B cell (primary cell): ENCODE results near the gene HASPIN. TPM values are rescaled to one million over a fixed set of nuclear protein-coding genes. Genes with fewer than 3 reads are reported as not detected.

Experiments
- ATAC-seq: fragments of 200-7000 bp; cut with Tn5 transposase; one replicate; pipeline ENCODE4 v1.10.0; 2021; ENCODE audit warnings: low read depth, mild to moderate bottlenecking, moderate number of reproducible peaks, moderate library complexity
- CTCF ChIA-PET: fragments of 350-600 bp; sonication (Branson Sonifier 250); formaldehyde crosslinking; loops from one replicate; lab custom pipeline; 2021; ENCODE audit warnings: antibody characterized with exemption, inconsistent platforms; lab: Charles Lee
- POLR2A ChIA-PET: fragments of 350-600 bp; sonication (Branson Sonifier 250); formaldehyde crosslinking; loops from one replicate; lab custom pipeline; 2021; ENCODE audit warnings: antibody characterized with exemption; lab: Charles Lee
- DNase-seq: peaks from one replicate; pipeline ENCODE4 v3.0.0; 2013
- H2AFZ ChIP-seq: 2 replicates; pipeline ENCODE4 v1.6.1; 2012; ENCODE audit warnings: mild to moderate bottlenecking, low read depth, low read length; ENCODE audit not compliant: insufficient read depth, poor library complexity, severe bottlenecking
- H3K27ac ChIP-seq, 2 donors: 1 replicate in 1 of 2; 2 replicates in 1 of 2; pipeline ENCODE4 v1.5.1; 2012 to 2013; ENCODE audit warnings: low read length in 2 of 2, mild to moderate bottlenecking in 2 of 2, moderate library complexity in 1 of 2
- H3K27me3 ChIP-seq, 4 experiments: fragments of 200-600 bp in 1 of 4; sonication (generic) in 1 of 4; replicated peaks in 1 of 4; 1 replicate in 2 of 4; 2 replicates in 2 of 4; pipeline versions ENCODE4 v1.6.1 to v1.7.0; 2013 to 2016; ENCODE audit warnings: low read length in 3 of 4, mild to moderate bottlenecking in 2 of 4, mixed read lengths in 1 of 4, moderate library complexity in 1 of 4; ENCODE audit not compliant: insufficient read depth in 4 of 4, control insufficient read depth in 3 of 4; ENCODE audit errors: control extremely low read depth in 1 of 4
- H3K36me3 ChIP-seq, 2 experiments: replicated peaks in 1 of 2; 1 replicate in 1 of 2; 2 replicates in 1 of 2; pipeline versions ENCODE4 v1.6.1 to v1.7.1; 2013; ENCODE audit warnings: low read length in 1 of 2; ENCODE audit not compliant: insufficient read depth in 2 of 2, control insufficient read depth in 1 of 2; ENCODE audit errors: control extremely low read depth in 1 of 2, extremely low read depth in 1 of 2
- H3K4me1 ChIP-seq, 2 donors: fragments of 200-600 bp in 1 of 2; sonication (generic) in 1 of 2; 1 replicate in 1 of 2; 2 replicates in 1 of 2; pipeline versions ENCODE4 v1.5.1 to v1.6.1; 2013 to 2017; ENCODE audit warnings: low read length in 2 of 2; ENCODE audit not compliant: control insufficient read depth in 2 of 2, insufficient read depth in 2 of 2
- H3K4me2 ChIP-seq: replicated peaks from 2 replicates; pipeline ENCODE3; 2012; ENCODE audit warnings: mild to moderate bottlenecking, low read depth, low read length; ENCODE audit not compliant: poor library complexity, severe bottlenecking
- H3K4me3 ChIP-seq, 5 experiments: fragments of 200-600 bp in 1 of 5; sonication (generic) in 1 of 5; 1 replicate in 3 of 5; 2 replicates in 2 of 5; pipeline versions ENCODE4 v1.5.1 to v1.7.0; 2011 to 2016; ENCODE audit warnings: low read length in 4 of 5, mild to moderate bottlenecking in 4 of 5, low read depth in 2 of 5, control low read depth in 1 of 5, moderate library complexity in 1 of 5; ENCODE audit not compliant: insufficient read depth in 1 of 5; ENCODE audit errors: control extremely low read depth in 1 of 5, extremely low read depth in 1 of 5
- H3K79me2 ChIP-seq: fragments of 200-600 bp; sonication (generic); one replicate; pipeline ENCODE4 v1.6.0; 2016; ENCODE audit warnings: low read length; ENCODE audit not compliant: control insufficient read depth, insufficient read depth
- H3K9ac ChIP-seq: fragments of 200-600 bp; sonication (generic); 2 replicates; pipeline ENCODE4 v1.6.1; 2017; ENCODE audit warnings: mild to moderate bottlenecking, low read length, moderate library complexity
- H3K9me3 ChIP-seq, 3 donors: one replicate each; pipeline versions ENCODE4 v1.6.1 to v1.7.1; 2013; ENCODE audit warnings: low read length in 2 of 3; ENCODE audit not compliant: control insufficient read depth in 2 of 3, insufficient read depth in 1 of 3; ENCODE audit errors: control extremely low read depth in 1 of 3
- H4K20me1 ChIP-seq: 2 replicates; pipeline ENCODE4 v1.6.0; 2012; ENCODE audit warnings: mild to moderate bottlenecking, low read length; ENCODE audit not compliant: insufficient read depth, control insufficient read depth, poor library complexity, severe bottlenecking
- H3K27ac Mint-ChIP-seq: one replicate; pipeline ENCODE4 v1.8.0; 2021; ENCODE audit warnings: mixed read lengths
- H3K27me3 Mint-ChIP-seq: one replicate; pipeline ENCODE4 v1.8.0; 2021; ENCODE audit warnings: mixed read lengths
- H3K4me1 Mint-ChIP-seq: one replicate; pipeline ENCODE4 v1.8.0; 2021; ENCODE audit warnings: mixed read lengths
- H3K4me3 Mint-ChIP-seq: one replicate; pipeline ENCODE4 v1.8.0; 2021; ENCODE audit warnings: mixed read lengths
- H3K9me3 Mint-ChIP-seq: one replicate; pipeline ENCODE4 v1.8.0; 2022; ENCODE audit warnings: mixed read lengths; ENCODE audit not compliant: insufficient read depth
- EZH2 ChIP-seq: IDR thresholded peaks from 2 replicates; pipeline ENCODE4 v1.6.1; 2012; ENCODE audit warnings: borderline replicate concordance, low read depth, mild to moderate bottlenecking, moderate library complexity, low read length; ENCODE audit not compliant: insufficient read depth, poor library complexity, severe bottlenecking
- WGBS: methylation state at CpG from one replicate; pipeline ENCODE4 v1.1.5; 2013; ENCODE audit warnings: missing lambda C conversion rate; ENCODE audit not compliant: insufficient coverage; 5-methylcytosine and 5-hydroxymethylcytosine counted together
- intact Hi-C: fragments of 100-400 bp; cut with micrococcal nuclease; formaldehyde crosslinking; loops from one replicate; pipeline ENCODE4 v1.10.0; 2022
- polyA plus RNA-seq: library from polyadenylated mRNA; depleted of rRNA; stranded (reverse); fragments of >200 nt; gene quantifications from 2 replicates; pipeline ENCODE4 v1.2.3, GENCODE V29; 2012
- total RNA-seq, 2 donors: library from RNA; stranded (reverse); fragments of 120-200 nt in 1 of 2; gene quantifications; 1 replicate in 1 of 2; 2 replicates in 1 of 2; pipeline versions ENCODE4 v1.2.3 to v1.2.4, GENCODE V29; 2013 to 2022
- TF ChIP-seq, protein P1 (sequence below): fragments of 200-600 bp; IDR thresholded peaks from one replicate; pipeline ENCODE4 v1.8.0; 2022; ENCODE audit warnings: antibody characterized with exemption, mild to moderate bottlenecking

HASPIN gene
- total and polyA plus RNA-seq, 2 donors (not counting 1 experiment from before 2014, with no cell fraction given), result 0.28 to 3.1 TPM

DNA sequence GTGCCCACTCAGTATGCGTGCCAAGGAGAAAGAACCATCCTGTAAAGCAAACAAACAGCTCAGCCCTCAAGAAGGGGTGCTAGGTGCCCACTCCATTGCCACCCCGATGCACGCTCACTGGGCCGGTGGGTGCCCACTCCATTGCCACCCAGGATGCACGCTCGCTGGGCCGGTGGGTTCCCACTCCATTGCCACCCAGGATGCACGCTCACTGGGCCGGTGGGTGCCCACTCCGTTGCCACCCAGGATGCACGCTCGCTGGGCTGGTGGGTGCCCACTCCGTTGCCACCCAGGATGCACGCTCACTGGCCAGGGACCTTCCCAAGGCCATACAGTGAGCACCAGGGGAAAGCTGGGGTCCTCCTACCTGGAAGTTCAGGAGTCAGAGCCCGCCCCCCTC is 28.1 kb downstream of the HASPIN start:
- CTCF ChIA-PET, result interaction anchor here (0.8 to 20.4 kb wide), 2 partner anchors 9 to 15 kb away, joined by 4 to 176 read pairs; no protein-coding TSS in a partner anchor
- H3K27ac ChIP-seq, result no peak overlapping the region
- H3K4me1 ChIP-seq, result peaks cover 3 to 32% of the 10 kb centered on the region in 2 donors
- Mint-ChIP-seq H3K9me3 (no peaks in the 10 kb centered on the region), H3K27ac (no peak overlapping the region), H3K4me3 (no peak overlapping the region), H3K4me1 (peaks cover 31% of the 10 kb centered on the region), H3K27me3 (no peaks in the 10 kb centered on the region)
- no peaks in the 10 kb centered on the region for H3K79me2 ChIP-seq
- no peak for DNase-seq
- no peak overlapping the region for H3K4me2 ChIP-seq
- WGBS, result 89% methylated on average over 14 of the region's 15 CpGs
- H3K4me3 ChIP-seq, result no peak overlapping the region
- no peaks in the 10 kb centered on the region for H4K20me1 ChIP-seq
- H3K36me3 ChIP-seq, result no peaks in the 10 kb centered on the region
- intact Hi-C loops, result no loop called here
- POLR2A ChIA-PET, result no interaction called here
- no peak overlapping the region for H3K9ac ChIP-seq
- TF ChIP-seq, protein P1, sequence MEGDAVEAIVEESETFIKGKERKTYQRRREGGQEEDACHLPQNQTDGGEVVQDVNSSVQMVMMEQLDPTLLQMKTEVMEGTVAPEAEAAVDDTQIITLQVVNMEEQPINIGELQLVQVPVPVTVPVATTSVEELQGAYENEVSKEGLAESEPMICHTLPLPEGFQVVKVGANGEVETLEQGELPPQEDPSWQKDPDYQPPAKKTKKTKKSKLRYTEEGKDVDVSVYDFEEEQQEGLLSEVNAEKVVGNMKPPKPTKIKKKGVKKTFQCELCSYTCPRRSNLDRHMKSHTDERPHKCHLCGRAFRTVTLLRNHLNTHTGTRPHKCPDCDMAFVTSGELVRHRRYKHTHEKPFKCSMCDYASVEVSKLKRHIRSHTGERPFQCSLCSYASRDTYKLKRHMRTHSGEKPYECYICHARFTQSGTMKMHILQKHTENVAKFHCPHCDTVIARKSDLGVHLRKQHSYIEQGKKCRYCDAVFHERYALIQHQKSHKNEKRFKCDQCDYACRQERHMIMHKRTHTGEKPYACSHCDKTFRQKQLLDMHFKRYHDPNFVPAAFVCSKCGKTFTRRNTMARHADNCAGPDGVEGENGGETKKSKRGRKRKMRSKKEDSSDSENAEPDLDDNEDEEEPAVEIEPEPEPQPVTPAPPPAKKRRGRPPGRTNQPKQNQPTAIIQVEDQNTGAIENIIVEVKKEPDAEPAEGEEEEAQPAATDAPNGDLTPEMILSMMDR, result no peak
- no peak for TF ChIP-seq EZH2
- no peak overlapping the region for H2AFZ ChIP-seq
- ATAC-seq, result no peak
- peaks cover 0 to 6% (median 0%) of the 10 kb centered on the region in 3 donors for H3K9me3 ChIP-seq
- H3K27me3 ChIP-seq, result no peaks in the 10 kb centered on the region

DNA sequence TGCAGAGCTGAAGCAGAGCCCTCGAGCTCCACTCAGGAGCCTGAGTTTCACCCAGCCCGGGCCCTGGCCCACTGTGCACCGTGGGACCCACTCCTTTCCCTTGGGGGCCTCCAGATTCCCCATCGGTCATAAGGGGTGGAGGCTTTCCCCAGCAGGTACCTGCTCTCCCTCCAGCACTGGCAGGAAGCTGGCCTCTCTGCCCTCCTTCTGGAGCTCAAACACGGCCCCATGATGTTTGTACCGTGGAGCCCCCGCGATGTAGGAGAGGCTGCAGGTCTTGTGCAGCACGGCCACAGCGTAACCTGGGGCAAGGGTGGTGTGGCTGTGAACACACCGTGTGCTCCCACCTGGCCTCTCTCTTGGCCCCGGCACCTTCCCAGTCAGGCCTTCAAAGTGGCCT is 29.9 kb downstream of the HASPIN start:
- WGBS, result 92% methylated on average over 10 of the region's 12 CpGs
- H3K9me3 Mint-ChIP-seq, result no peaks in the 10 kb centered on the region
- intact Hi-C loops, result no loop called here

More for the DNA sequence above, 29.9 kb downstream of the HASPIN start:
- H3K79me2 ChIP-seq, result no peaks in the 10 kb centered on the region
- no peaks in the 10 kb centered on the region for H3K36me3 ChIP-seq
- CTCF ChIA-PET, result interaction anchor here (1.3 to 20.4 kb wide), 2 partner anchors 17 to 72 kb away, joined by 4 to 176 read pairs; no protein-coding TSS in a partner anchor
- peaks cover 3 to 32% of the 10 kb centered on the region in 2 donors for H3K4me1 ChIP-seq
- no peaks in the 10 kb centered on the region for H4K20me1 ChIP-seq
- H3K9me3 ChIP-seq, result peaks cover 0 to 6% (median 0%) of the 10 kb centered on the region in 3 donors
- TF ChIP-seq, protein P1, result no peak
- TF ChIP-seq EZH2, result no peak
- POLR2A ChIA-PET, result no interaction called here
- no peak overlapping the region for H3K4me2 ChIP-seq
- Mint-ChIP-seq H3K4me1 (peaks cover 26% of the 10 kb centered on the region), H3K27me3 (no peaks in the 10 kb centered on the region), H3K4me3 (no peak overlapping the region), H3K27ac (no peak overlapping the region)
- DNase-seq (no peak), ATAC-seq (no peak)
- no peak overlapping the region for H2AFZ ChIP-seq
- no peaks in the 10 kb centered on the region for H3K27me3 ChIP-seq
- H3K27ac ChIP-seq, result no peak overlapping the region
- no peak overlapping the region for H3K4me3 ChIP-seq
- H3K9ac ChIP-seq, result no peak overlapping the region
